ENCODE measurements around the gene DNM3.

DNA sequence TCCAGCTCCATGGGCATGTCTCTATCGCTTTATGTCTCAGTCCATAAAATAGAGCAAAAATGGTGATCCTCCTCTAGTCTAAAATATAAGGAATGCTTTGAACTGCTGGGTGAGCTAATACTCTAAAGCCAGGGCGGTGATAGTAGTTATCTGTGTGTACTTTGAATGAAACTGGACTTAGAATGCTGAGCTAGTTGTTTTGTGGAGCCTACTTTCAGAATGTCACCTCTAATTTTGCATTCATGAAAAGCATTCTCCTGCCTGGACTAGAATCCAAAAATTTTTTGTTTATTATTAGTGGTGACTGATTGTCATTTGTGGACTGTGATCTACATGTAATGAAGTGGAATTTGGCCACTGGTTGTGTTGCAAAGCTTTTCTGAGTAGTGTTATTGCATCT is 337.6 kb downstream of the DNM3 start:
- TF ChIP-seq RAD21 (IDR thresholded peaks at IDR 0.05; ENCODE audit: low read depth) (no peak), EP300 (IDR thresholded peaks at IDR 0.05; ENCODE audit: borderline replicate concordance) (no peak), NFIC (IDR thresholded peaks at IDR 0.05) (no peak), TCF12 (IDR thresholded peaks at IDR 0.05; ENCODE audit: low read depth) (no peak), CREB1 (IDR thresholded peaks at IDR 0.05; ENCODE audit: low read depth) (no peak), TEAD4 (IDR thresholded peaks at IDR 0.05) (no peak), EGR1 (IDR thresholded peaks at IDR 0.05) (no peak), CEBPB (IDR thresholded peaks at IDR 0.05) (no peak), TAF1 (IDR thresholded peaks at IDR 0.05; ENCODE audit: low read depth) (no peak), YY1 (IDR thresholded peaks at IDR 0.05; ENCODE audit: low read depth) (no peak)
- TF ChIP-seq, protein P1, sequence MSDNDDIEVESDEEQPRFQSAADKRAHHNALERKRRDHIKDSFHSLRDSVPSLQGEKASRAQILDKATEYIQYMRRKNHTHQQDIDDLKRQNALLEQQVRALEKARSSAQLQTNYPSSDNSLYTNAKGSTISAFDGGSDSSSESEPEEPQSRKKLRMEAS (IDR thresholded peaks at IDR 0.05): no peak
- TF ChIP-seq, protein P2, sequence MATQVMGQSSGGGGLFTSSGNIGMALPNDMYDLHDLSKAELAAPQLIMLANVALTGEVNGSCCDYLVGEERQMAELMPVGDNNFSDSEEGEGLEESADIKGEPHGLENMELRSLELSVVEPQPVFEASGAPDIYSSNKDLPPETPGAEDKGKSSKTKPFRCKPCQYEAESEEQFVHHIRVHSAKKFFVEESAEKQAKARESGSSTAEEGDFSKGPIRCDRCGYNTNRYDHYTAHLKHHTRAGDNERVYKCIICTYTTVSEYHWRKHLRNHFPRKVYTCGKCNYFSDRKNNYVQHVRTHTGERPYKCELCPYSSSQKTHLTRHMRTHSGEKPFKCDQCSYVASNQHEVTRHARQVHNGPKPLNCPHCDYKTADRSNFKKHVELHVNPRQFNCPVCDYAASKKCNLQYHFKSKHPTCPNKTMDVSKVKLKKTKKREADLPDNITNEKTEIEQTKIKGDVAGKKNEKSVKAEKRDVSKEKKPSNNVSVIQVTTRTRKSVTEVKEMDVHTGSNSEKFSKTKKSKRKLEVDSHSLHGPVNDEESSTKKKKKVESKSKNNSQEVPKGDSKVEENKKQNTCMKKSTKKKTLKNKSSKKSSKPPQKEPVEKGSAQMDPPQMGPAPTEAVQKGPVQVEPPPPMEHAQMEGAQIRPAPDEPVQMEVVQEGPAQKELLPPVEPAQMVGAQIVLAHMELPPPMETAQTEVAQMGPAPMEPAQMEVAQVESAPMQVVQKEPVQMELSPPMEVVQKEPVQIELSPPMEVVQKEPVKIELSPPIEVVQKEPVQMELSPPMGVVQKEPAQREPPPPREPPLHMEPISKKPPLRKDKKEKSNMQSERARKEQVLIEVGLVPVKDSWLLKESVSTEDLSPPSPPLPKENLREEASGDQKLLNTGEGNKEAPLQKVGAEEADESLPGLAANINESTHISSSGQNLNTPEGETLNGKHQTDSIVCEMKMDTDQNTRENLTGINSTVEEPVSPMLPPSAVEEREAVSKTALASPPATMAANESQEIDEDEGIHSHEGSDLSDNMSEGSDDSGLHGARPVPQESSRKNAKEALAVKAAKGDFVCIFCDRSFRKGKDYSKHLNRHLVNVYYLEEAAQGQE (IDR thresholded peaks at IDR 0.05; ENCODE audit: low read depth): no peak
- TF ChIP-seq, protein P3, sequence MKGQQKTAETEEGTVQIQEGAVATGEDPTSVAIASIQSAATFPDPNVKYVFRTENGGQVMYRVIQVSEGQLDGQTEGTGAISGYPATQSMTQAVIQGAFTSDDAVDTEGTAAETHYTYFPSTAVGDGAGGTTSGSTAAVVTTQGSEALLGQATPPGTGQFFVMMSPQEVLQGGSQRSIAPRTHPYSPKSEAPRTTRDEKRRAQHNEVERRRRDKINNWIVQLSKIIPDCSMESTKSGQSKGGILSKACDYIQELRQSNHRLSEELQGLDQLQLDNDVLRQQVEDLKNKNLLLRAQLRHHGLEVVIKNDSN (IDR thresholded peaks at IDR 0.05): no peak
